ENCODE data around the gene NCAN. TPM values are rescaled to one million over a fixed set of nuclear protein-coding genes. Genes with fewer than 3 reads are reported as not detected.

Gene NCAN
- polyA plus RNA-seq, 1 donor from 2014 or later, result 52.1 TPM

GRCh38 chr19:19274146-19274545, 62.4 kb downstream of the NCAN start:
- Histone ChIP-seq H3K9me3 (ENCODE audit: low read length) (no peaks in the 10 kb centered on the region), H3K9ac (ENCODE audit: low read length) (no peak overlapping the region), H3F3A (ENCODE audit: insufficient read depth, low read length, poor library complexity, severe bottlenecking) (no peaks in the 10 kb centered on the region), H2AFZ (ENCODE audit: low read depth, low read length) (no peak overlapping the region), H3K4me2 (ENCODE audit: low read length) (no peak overlapping the region), H3K27me3 (ENCODE audit: insufficient read depth, low read depth, low read length) (no peaks in the 10 kb centered on the region), H3K36me3 (ENCODE audit: insufficient read depth, low read length) (no peaks in the 10 kb centered on the region), H3K9me2 (ENCODE audit: insufficient read depth, low read length) (no peaks in the 10 kb centered on the region), H3K79me2 (replicated peaks; ENCODE audit: insufficient read depth, low read length) (no peaks in the 10 kb centered on the region), H3K27ac (ENCODE audit: low read length) (no peak overlapping the region), H4K20me1 (ENCODE audit: insufficient read depth) (no peaks in the 10 kb centered on the region), H3K4me3 (ENCODE audit: low read length) (no peak overlapping the region)
- TF ChIP-seq RAD21 (conservative IDR thresholded peaks at IDR 0.05) (no peak), REST (IDR thresholded peaks at IDR 0.05; ENCODE audit: borderline replicate concordance) (no peak), TAF1 (IDR thresholded peaks at IDR 0.05; ENCODE audit: low read depth) (no peak), EP300 (conservative IDR thresholded peaks at IDR 0.05; ENCODE audit: poor library complexity, severe bottlenecking) (no peak), POLR2AphosphoS5 (IDR thresholded peaks at IDR 0.05) (no peak), SMC3 (conservative IDR thresholded peaks at IDR 0.05; ENCODE audit: poor library complexity) (no peak)

- no peaks in the 10 kb centered on the region for H3K9me3 ChIP-seq (ENCODE audit: low read length)
- no peaks in the 10 kb centered on the region for H3K9me2 ChIP-seq (ENCODE audit: insufficient read depth, low read length)
- no peak for TF ChIP-seq SMC3 (conservative IDR thresholded peaks at IDR 0.05; ENCODE audit: poor library complexity)
- TF ChIP-seq EP300 (conservative IDR thresholded peaks at IDR 0.05; ENCODE audit: poor library complexity, severe bottlenecking), result no peak
- TF ChIP-seq POLR2AphosphoS5 (IDR thresholded peaks at IDR 0.05), result no peak
- TF ChIP-seq EZH2 (IDR thresholded peaks at IDR 0.05; ENCODE audit: borderline replicate concordance, insufficient read depth, low read length, poor library complexity, severe bottlenecking), result no peak
- no peak for TF ChIP-seq MXI1 (conservative IDR thresholded peaks at IDR 0.05; ENCODE audit: poor library complexity, severe bottlenecking)
- TF ChIP-seq TAF1 (IDR thresholded peaks at IDR 0.05; ENCODE audit: low read depth), result no peak
- TF ChIP-seq REST (IDR thresholded peaks at IDR 0.05; ENCODE audit: borderline replicate concordance), result no peak
- no peak for TF ChIP-seq RAD21 (conservative IDR thresholded peaks at IDR 0.05)
- no peak for TF ChIP-seq CTCF (IDR thresholded peaks at IDR 0.05; ENCODE audit: poor library complexity, severe bottlenecking)
- H3K27ac ChIP-seq (ENCODE audit: low read length), result no peak overlapping the region
- H3K4me2 ChIP-seq (ENCODE audit: low read length), result no peak overlapping the region
- H3K4me3 ChIP-seq (ENCODE audit: low read length), result no peak overlapping the region
- no peaks in the 10 kb centered on the region for H3F3A ChIP-seq (ENCODE audit: insufficient read depth, low read length, poor library complexity, severe bottlenecking)
- no peak overlapping the region for H2AFZ ChIP-seq (ENCODE audit: low read depth, low read length)
- H4K20me1 ChIP-seq (ENCODE audit: insufficient read depth), result no peaks in the 10 kb centered on the region
- no peaks in the 10 kb centered on the region for H3K36me3 ChIP-seq (ENCODE audit: insufficient read depth, low read length)
- no peaks in the 10 kb centered on the region for H3K27me3 ChIP-seq (ENCODE audit: insufficient read depth, low read depth, low read length)
- H3K9ac ChIP-seq (ENCODE audit: low read length), result no peak overlapping the region
- no peaks in the 10 kb centered on the region for H3K79me2 ChIP-seq (replicated peaks; ENCODE audit: insufficient read depth, low read length)
These were observed 63.2 kb downstream of the NCAN start for GRCh38 chr19:19274716-19275565.

All from neural cell (in vitro differentiated cells).